H7 (cell line): ENCODE results near the gene RAP1GAP. TPM values are rescaled to one million over a fixed set of nuclear protein-coding genes. Genes with fewer than 3 reads are reported as not detected.

ENCODE experiments used
- DNase-seq: peaks from one replicate; pipeline ENCODE4 v3.0.0; 2012
- H3K27me3 ChIP-seq: 2 replicates; pipeline ENCODE4 v1.6.0; 2011; ENCODE audit warnings: mild to moderate bottlenecking, low read length; ENCODE audit not compliant: control insufficient read depth, insufficient read depth
- H3K36me3 ChIP-seq: replicated peaks from 2 replicates; pipeline ENCODE4 v1.5.1; 2011; ENCODE audit warnings: low read length; ENCODE audit not compliant: control insufficient read depth, insufficient read depth
- H3K4me3 ChIP-seq: 2 replicates; pipeline ENCODE4 v1.5.1; 2011; ENCODE audit warnings: low read depth, mild to moderate bottlenecking, control low read depth, low read length, moderate library complexity; ENCODE audit not compliant: insufficient read depth
- total RNA-seq: library from RNA; depleted of rRNA; stranded (reverse); fragments of >200 nt; shearing (Covaris generic); gene quantifications from 2 replicates; pipeline ENCODE4 v1.2.3, GENCODE V29; 2014

Gene RAP1GAP
- total RNA-seq, 1 experiment from 2014 or later, result 9.4 TPM

DNA sequence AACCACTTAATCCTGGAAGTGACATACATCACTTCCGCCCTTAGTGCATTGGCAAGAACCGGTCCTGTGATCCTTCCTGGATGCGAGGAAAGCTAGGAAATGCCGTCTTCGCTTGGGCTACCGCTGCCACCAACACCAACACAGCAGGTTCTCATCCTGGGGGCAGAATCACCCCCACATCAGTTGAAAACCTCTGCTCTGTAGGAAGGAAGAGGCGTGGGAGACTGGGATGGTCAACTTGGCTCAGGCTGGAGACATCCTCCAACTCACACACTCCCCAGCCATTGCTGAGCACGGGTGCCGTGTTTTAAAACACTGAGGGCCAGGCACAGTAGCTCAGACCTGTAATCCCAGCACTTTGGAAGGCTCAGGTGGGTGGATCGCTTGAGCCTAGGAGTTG is 85.1 kb downstream of the RAP1GAP start:
- peaks cover 3% of the 10 kb centered on the region; the same call in 1 of the 2 replicates for H3K27me3 ChIP-seq
- H3K4me3 ChIP-seq, result no peak overlapping the region
- no peak for DNase-seq
- H3K36me3 ChIP-seq, result no peaks in the 10 kb centered on the region

DNA sequence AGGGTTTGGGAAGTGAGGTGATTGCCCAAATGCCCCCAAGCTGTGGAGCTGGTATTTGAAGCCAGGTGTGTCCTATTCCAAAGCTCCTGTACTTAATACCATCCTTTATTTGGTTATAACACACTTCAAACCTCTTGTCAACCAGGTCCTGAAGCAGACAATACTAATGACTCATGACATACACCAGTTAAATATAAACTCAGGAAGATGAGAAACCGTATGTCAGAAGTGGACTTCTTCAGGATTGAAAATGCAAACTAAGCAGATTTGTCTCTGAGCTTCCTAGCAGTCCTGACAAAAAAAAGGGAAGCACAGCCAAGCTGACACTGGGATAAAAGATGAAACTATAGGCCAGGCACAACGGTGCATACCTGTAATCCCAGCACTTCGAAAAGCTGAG is 89.4 kb downstream of the RAP1GAP start:
- Histone ChIP-seq H3K4me3 (no peak overlapping the region), H3K36me3 (no peaks in the 10 kb centered on the region), H3K27me3 (no peaks in the 10 kb centered on the region)
- no peak for DNase-seq

DNA sequence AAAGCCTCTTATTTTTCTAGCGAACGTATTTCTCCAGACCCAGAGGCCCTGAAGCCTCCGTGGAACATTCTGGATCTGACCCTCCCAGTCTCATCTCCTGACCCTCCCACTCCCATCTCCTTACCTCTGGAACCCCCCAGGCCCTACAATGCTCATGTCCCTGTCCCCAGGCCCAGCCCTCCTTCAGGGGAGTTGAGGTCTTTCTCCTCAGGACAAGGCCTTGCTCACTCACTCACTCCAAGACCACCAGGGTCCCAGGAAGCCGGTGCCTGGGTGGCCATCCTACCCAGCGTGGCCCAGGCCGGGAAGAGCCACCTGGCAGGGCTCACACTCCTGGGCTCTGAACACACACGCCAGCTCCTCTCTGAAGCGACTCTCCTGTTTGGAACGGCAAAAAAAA is 91.2 kb downstream of the RAP1GAP start:
- DNase-seq, result no peak
- Histone ChIP-seq H3K36me3 (no peaks in the 10 kb centered on the region), H3K27me3 (no peaks in the 10 kb centered on the region), H3K4me3 (no peak overlapping the region)

DNA sequence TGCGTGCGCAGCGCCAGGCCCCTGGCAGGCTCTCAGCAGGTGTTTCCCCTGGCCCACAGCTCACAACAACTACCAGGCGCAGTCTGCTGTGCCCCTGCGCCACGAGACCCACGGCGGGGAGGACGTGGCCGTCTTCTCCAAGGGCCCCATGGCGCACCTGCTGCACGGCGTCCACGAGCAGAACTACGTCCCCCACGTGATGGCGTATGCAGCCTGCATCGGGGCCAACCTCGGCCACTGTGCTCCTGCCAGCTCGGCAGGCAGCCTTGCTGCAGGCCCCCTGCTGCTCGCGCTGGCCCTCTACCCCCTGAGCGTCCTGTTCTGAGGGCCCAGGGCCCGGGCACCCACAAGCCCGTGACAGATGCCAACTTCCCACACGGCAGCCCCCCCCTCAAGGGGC is 91.8 kb downstream of the RAP1GAP start:
- no peak overlapping the region for H3K4me3 ChIP-seq
- H3K27me3 ChIP-seq, result no peaks in the 10 kb centered on the region
- H3K36me3 ChIP-seq, result no peaks in the 10 kb centered on the region
- DNase-seq, result peak; percentile 68

DNA sequence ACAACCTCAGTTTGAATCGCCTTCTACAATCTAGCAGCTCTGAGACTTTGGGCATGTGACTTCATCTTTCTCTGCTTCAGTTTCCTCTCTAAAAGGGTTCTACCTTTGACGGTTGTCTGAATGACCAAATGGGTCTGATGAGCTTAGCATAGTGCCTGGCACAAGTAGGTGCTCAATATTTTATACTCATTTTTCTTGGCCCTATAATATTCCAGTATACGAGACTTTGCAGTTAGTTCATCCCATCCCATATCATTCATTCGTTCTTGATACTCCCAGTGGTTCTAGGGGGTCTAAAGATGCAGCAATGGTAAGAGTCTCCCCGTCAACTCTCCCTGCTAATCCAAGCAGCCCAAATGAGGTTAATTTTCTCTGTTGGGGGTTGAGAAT is 92.4 kb downstream of the RAP1GAP start:
- no peak for DNase-seq
- Histone ChIP-seq H3K36me3 (no peaks in the 10 kb centered on the region), H3K27me3 (no peaks in the 10 kb centered on the region), H3K4me3 (no peak overlapping the region)

DNA sequence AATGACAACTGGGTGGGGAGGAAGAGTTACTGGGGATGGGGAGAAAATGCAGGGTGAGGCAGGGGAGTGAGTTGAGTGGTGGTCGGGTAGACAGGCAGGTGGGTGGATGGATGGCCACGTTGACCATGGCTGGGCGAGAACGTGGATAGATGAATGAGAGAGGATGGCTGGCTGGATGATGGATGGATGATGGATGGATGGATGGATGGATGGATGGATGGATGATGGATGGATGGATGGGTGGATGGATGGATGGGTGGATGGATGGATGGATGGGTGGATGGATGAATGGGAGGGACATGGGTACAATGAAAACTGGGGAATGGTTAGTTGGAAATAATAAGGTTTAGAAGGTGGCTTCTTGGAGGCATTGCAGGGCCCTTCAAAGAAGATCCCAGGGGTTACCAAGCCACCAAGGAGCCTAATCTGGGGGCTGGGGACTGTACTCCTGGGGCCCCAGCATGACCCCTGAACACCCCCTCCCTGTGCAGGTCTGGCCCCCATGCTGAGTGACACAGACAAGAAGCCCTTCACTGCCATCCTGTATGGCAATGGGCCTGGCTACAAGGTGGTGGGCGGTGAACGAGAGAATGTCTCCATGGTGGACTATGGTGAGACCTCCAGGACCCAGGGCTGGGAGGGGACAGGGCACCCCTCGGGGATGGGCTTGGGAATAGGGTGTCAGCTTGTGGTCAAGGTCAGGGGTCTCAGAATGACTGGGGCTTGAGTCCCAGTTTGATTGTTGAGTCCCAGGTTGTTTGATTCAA is 92.9 kb downstream of the RAP1GAP start:
- H3K27me3 ChIP-seq, result no peaks in the 10 kb centered on the region
- H3K4me3 ChIP-seq, result no peak overlapping the region
- H3K36me3 ChIP-seq, result no peaks in the 10 kb centered on the region
- no peak for DNase-seq

DNA sequence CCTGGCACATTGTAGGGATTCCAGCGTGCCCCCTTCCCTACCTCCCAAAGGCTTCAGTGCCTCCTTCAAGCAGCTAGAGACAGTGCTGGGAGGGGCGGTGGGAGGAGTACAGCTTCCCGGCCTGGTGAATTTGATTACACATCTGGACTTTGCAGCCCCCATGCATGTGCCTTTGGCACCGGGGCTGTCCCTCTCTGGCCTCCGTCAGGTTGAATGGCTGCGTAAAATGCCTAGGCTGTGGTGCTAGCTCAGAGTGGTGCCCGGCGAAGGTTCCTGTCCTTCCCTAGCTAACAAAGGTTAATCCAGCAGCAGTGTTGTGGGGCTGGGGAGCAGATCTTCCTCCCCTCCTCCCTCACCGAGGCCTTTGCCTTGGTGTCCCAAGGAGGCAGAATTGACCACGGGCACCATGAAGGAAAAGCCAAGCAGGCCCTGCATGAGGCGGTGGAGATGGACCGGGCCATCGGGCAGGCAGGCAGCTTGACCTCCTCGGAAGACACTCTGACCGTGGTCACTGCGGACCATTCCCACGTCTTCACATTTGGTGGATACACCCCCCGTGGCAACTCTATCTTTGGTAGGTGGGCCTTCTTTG is 93.7 kb downstream of the RAP1GAP start:
- Histone ChIP-seq H3K27me3 (no peaks in the 10 kb centered on the region), H3K36me3 (peaks cover 1% of the 10 kb centered on the region; the same call in 1 of the 2 replicates), H3K4me3 (no peak overlapping the region)
- no peak for DNase-seq

DNA sequence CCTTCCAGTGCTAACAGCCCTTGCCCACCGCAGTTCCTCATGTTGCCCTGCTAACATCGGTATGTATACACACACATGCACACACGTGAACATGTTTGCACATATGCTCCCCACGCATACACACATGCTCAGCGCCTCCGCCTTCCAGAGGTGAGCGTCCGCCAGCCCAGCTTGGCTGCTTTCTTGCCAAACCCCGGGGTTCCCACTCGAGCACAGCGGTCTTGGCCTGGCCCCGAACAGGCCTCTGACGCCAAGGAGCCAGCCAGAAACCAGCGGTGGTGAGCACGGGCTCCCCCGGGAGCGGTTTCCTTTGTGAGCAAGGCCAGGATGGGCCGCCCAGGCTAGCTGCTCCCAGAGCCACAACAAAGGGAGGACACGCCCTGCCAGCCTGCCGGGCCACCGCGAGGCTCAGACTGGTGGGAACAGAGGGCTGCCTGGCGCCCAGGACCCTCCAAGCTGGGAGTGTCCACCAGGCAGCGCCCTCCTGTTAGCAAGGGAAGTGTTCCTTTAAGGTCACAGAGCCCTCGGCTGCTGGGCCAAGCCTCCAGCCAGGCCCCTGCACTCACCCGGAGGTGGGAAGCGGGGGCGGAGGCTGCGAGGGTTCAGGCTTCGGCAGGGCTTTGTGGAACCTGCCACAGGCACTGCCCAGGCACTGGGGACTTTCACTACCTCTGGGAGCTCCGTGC is 94.5 kb downstream of the RAP1GAP start:
- Histone ChIP-seq H3K27me3 (no peaks in the 10 kb centered on the region), H3K36me3 (peaks cover 1% of the 10 kb centered on the region; the same call in 1 of the 2 replicates), H3K4me3 (no peak overlapping the region)
- DNase-seq, result peak; percentile 85

DNA sequence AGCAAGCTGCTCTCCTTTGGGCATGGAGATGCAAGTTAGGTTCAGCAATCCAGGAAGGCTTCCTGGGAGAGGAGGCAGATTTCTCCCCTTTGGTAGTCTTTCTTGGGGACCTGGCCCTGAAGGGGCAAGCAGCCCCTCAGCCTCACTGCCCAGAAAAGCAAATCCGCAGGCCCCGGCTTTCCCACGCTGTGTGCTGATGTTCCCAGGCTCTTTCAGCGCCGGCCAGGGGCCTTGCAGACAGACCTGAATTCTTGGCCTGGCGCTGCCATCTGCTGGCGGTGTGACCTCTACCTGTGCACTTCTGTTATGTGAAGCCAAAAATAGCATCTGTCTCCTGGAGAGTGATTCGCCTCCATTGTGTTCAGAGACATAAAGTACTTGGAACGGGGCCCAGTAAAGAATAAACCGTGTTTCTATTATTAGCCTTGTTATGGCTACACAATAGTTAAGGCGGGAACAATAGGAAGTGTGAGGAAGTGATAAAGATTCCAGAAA is 95.1 kb downstream of the RAP1GAP start:
- Histone ChIP-seq H3K36me3 (peaks cover 1% of the 10 kb centered on the region; the same call in 1 of the 2 replicates), H3K4me3 (no peak overlapping the region), H3K27me3 (no peaks in the 10 kb centered on the region)
- DNase-seq, result peak; percentile 92

DNA sequence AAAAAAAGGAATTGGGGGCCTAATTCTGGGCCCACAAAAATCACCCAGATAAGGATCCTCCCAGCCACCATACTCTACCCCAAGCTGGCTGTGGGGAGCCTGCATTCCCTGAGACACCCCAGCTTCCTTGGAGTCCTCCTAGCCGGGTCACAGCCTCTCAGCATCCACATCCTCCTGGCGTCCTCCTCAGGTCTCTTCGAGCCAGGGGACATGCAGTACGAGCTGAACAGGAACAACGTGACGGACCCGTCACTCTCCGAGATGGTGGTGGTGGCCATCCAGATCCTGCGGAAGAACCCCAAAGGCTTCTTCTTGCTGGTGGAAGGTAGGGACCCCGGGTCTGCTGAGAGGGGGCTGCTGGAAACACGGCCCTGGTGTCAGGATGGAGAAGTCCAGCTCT is 95.7 kb downstream of the RAP1GAP start:
- Histone ChIP-seq H3K4me3 (no peak overlapping the region), H3K27me3 (no peaks in the 10 kb centered on the region), H3K36me3 (peaks cover 1% of the 10 kb centered on the region; the same call in 1 of the 2 replicates)
- DNase-seq, result no peak

DNA sequence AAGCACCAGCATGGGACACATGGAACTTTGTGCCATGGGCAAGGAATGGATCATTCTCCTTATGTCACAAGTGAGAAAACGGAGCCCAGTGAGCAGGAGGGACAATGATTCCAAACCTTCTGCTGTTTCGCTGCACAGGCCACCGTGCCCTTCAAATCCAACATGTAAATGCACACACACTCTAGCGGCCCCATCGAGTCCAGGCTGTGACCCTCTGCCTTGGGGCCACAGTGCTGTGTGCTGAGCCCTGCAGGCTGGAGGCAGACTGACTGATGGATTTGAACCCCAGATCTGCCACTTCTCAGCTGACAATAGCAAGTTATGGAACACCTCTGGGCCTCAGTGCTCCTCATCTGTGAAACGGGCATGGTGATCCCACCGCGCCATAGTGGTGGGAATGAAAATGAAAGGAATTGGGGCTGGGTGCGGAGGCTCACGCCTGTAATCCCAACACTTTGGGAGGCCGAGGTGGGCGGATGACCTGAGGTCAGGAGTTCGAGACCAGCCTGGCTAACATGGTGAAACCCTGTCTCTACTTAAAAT is 96.4 kb downstream of the RAP1GAP start:
- Histone ChIP-seq H3K36me3 (peaks cover 1% of the 10 kb centered on the region; the same call in 1 of the 2 replicates), H3K4me3 (no peak overlapping the region), H3K27me3 (no peaks in the 10 kb centered on the region)
- DNase-seq, result no peak

DNA sequence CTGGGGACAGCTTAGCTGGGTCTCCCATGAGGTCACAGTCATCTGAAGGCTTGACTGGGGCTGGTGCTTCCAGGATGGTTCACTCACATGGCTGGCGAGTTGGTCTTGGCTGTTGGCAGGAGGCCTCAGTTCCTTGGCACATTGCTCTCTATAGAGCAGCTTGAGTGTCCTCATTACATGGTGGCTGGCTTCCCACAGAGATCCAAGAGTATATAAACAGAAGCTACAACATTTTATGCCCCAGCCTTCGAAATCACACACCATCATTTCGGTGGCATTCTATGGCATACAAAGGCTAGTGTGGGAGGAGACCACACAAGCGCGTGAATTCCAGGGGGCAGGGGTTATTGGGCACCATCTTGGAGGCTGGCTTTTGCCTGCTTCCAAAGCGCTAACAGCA is 96.9 kb downstream of the RAP1GAP start:
- no peak overlapping the region for H3K4me3 ChIP-seq
- DNase-seq, result no peak
- no peaks in the 10 kb centered on the region for H3K27me3 ChIP-seq
- H3K36me3 ChIP-seq, result peaks cover 1% of the 10 kb centered on the region; the same call in 1 of the 2 replicates

DNA sequence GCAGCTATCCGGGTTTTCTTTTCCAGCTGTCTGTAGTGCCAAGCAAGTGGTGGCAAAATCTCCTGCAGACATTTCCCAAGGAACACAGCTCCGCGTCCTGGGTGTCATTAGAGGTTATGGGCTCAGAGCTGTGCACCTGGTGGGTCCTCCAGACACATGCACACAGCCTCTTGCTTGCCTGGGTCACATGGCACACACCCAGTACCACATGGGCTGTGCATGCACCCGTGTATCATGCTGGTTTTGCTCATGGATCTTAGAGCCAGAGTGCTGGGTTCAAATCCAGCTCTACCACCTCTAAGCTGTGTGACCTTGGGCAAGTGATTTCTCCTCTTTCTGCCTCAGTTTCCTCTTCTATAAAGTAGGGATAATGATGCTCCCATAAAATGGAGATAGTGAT is 98.3 kb downstream of the RAP1GAP start:
- H3K4me3 ChIP-seq, result no peak overlapping the region
- peaks cover 1% of the 10 kb centered on the region; the same call in 1 of the 2 replicates for H3K36me3 ChIP-seq
- no peaks in the 10 kb centered on the region for H3K27me3 ChIP-seq
- no peak for DNase-seq

DNA sequence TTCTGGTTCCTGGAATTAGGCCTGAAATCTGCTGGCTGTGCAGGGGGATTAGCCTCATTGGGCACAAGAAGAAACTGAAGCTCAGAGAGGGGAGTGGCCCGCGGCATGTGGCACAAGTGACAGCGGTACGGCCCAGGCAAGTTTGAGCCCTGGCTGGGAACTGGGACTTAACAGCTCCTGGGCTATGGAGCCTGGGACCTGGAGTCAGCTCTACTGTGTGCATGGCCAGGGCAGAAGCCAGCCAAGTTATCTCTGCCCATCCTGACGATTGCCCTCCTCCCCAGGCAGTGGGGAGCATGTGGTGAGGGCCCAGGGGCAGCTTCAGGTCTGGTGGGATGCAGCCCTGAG is 98.7 kb downstream of the RAP1GAP start:
- Histone ChIP-seq H3K27me3 (no peaks in the 10 kb centered on the region), H3K4me3 (no peak overlapping the region), H3K36me3 (peaks cover 1% of the 10 kb centered on the region; the same call in 1 of the 2 replicates)
- DNase-seq, result no peak
